Lung (tissue), 13 donors: Measurements from ENCODE around the gene CRIP3. TPM values are rescaled to one million over a fixed set of nuclear protein-coding genes. Genes with fewer than 3 reads are reported as not detected.

ENCODE experiments used
- ATAC-seq: fragments of 200-7000 bp; cut with Tn5 transposase; one replicate; pipeline ENCODE4 v1.9.1; 2020; ENCODE audit warnings: moderate number of reproducible peaks; ENCODE audit not compliant: insufficient read depth, low FRiP score
- DNase-seq, 3 donors: peaks; one replicate each; pipeline ENCODE4 v3.0.0-alpha.2; 2013 to 2017
- H3K27ac ChIP-seq, 2 donors: one replicate each; pipeline ENCODE4 v1.5.1; 2013; ENCODE audit warnings: mild to moderate bottlenecking in 2 of 2, moderate library complexity in 2 of 2, control low read depth in 1 of 2, inconsistent platforms in 1 of 2, low read depth in 1 of 2, low read length in 1 of 2
- H3K27me3 ChIP-seq, 3 donors: one replicate each; pipeline ENCODE4 v1.5.1; 2013; ENCODE audit warnings: low read length in 2 of 3; ENCODE audit not compliant: control insufficient read depth in 3 of 3, insufficient read depth in 3 of 3
- H3K36me3 ChIP-seq, 4 donors: one replicate each; pipeline ENCODE4 v1.5.1; 2013; ENCODE audit warnings: low read length in 4 of 4, mild to moderate bottlenecking in 1 of 4, moderate library complexity in 1 of 4; ENCODE audit not compliant: control insufficient read depth in 4 of 4, insufficient read depth in 4 of 4
- H3K4me1 ChIP-seq, 5 donors: one replicate each; pipeline ENCODE4 v1.5.1; 2013; ENCODE audit warnings: low read length in 5 of 5, mild to moderate bottlenecking in 2 of 5, moderate library complexity in 1 of 5; ENCODE audit not compliant: control insufficient read depth in 5 of 5, insufficient read depth in 5 of 5
- H3K4me3 ChIP-seq: one replicate; pipeline ENCODE4 v1.5.1; 2013; ENCODE audit warnings: mild to moderate bottlenecking, control low read depth, moderate library complexity
- H3K9ac ChIP-seq, 2 donors: one replicate each; pipeline ENCODE4 v1.5.1; 2013; ENCODE audit warnings: low read length in 2 of 2, control low read depth in 1 of 2; ENCODE audit not compliant: insufficient read depth in 1 of 2
- H3K9me3 ChIP-seq, 4 donors: one replicate each; pipeline ENCODE4 v1.5.1; 2013; ENCODE audit warnings: low read length in 3 of 4, mild to moderate bottlenecking in 1 of 4, moderate library complexity in 1 of 4; ENCODE audit not compliant: control insufficient read depth in 4 of 4, insufficient read depth in 3 of 4
- WGBS, 2 donors: extraction: QIAGEN DNeasy Blood & Tissue Kit; methylation state at CpG; one replicate each; pipeline ENCODE4 v1.1.7; 2013; 5-methylcytosine and 5-hydroxymethylcytosine counted together
- polyA plus RNA-seq, 2 donors: library from polyadenylated mRNA; stranded (reverse); fragments of 200-250 nt; gene quantifications; one replicate each; pipeline ENCODE4 v1.2.1, GENCODE V29; 2013
- small RNA-seq: library from RNA; depleted of rRNA; stranded (forward); fragments of <200 nt; gene quantifications from one replicate; pipeline ENCODE3, GENCODE V24; 2014; ENCODE audit warnings: low replicate concordance
- total RNA-seq, 2 donors: library from RNA; depleted of rRNA in 1 of 2; stranded (reverse); fragments of >200 nt in 1 of 2; gene quantifications; one replicate each; pipeline ENCODE4 v1.2.1, GENCODE V29; 2014 to 2021
- TF ChIP-seq, protein P1 (sequence below): IDR thresholded peaks from 2 replicates; pipeline ENCODE4 v1.5.1; 2012; ENCODE audit warnings: mild to moderate bottlenecking; ENCODE audit errors: control extremely low read depth, extremely low read depth
- donor health status: control.
- donor health status: control.
- donor health status: Bipolar disorder and iron deficiency.
- donor health status: healthy.
- donor health status: DM: yes; HTN: yes; CAD: no.

The CRIP3 gene
- total and polyA plus RNA-seq, 4 donors: 0.39 to 1.3 (median 0.76) TPM

DNA sequence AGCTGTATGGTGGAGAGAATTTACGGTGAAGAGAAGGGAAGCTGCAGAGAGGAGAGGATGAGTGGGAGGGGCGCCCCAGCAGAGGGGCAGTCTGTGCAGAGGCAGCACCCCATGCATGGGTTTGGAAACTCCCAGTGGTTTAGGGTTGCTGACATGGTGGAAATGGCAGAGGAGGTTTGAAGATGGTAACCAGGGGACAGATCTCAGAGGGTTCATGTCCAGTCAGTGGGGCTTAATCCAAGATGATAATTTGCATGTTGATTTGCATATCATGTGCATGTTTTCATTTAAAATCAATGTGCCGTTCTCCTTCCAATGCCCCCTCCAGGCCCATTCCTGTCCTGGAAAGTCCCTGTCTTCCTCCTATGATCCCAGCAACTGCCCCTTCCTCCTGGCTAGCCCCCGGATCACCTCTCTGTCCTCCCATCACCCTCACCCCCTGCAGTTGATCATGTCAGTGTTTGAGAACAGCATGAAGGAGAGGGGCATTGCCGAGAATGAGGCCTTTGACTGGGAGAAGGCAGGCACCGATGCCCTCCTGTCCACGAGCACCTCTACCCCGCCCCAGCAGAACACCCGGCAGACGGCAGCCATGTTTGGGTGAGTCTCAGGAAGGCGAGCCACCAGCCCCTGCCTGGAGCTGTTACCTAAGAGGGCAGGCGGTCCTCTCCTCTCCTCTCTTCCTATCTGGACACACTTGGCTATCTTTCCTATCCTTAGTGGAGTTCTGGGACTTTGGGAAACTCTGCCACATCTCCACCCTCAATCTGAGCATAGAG is 51.1 kb downstream of the CRIP3 start:
- H3K27me3 ChIP-seq: no peaks in the 10 kb centered on the region
- 84 to 88% methylated on average over 12 of the region's 12 CpGs for WGBS, 2 donors

GRCh38 chr6:43256670-43257366 is 51.8 kb downstream of the CRIP3 start:
- ATAC-seq: no peak
- DNase-seq: no peak
- H3K36me3 ChIP-seq: no peaks in the 10 kb centered on the region
- H3K27me3 ChIP-seq: peaks cover 0 to 2% (median 0%) of the 10 kb centered on the region in 3 donors
- peaks cover 0 to 4% (median 0%) of the 10 kb centered on the region in 5 donors for H3K4me1 ChIP-seq
- no peak overlapping the region for H3K27ac ChIP-seq
- no peaks in the 10 kb centered on the region for H3K9me3 ChIP-seq
- no peak overlapping the region for H3K4me3 ChIP-seq
- WGBS, 2 donors: 89 to 96% methylated on average over 9 of the region's 9 CpGs
- no peak overlapping the region for H3K9ac ChIP-seq
- TF ChIP-seq, protein P1, sequence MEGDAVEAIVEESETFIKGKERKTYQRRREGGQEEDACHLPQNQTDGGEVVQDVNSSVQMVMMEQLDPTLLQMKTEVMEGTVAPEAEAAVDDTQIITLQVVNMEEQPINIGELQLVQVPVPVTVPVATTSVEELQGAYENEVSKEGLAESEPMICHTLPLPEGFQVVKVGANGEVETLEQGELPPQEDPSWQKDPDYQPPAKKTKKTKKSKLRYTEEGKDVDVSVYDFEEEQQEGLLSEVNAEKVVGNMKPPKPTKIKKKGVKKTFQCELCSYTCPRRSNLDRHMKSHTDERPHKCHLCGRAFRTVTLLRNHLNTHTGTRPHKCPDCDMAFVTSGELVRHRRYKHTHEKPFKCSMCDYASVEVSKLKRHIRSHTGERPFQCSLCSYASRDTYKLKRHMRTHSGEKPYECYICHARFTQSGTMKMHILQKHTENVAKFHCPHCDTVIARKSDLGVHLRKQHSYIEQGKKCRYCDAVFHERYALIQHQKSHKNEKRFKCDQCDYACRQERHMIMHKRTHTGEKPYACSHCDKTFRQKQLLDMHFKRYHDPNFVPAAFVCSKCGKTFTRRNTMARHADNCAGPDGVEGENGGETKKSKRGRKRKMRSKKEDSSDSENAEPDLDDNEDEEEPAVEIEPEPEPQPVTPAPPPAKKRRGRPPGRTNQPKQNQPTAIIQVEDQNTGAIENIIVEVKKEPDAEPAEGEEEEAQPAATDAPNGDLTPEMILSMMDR: no peak

More for the DNA sequence above, 51.1 kb downstream of the CRIP3 start:
- H3K4me3 ChIP-seq: no peak overlapping the region
- ATAC-seq (no peak), DNase-seq (no peak)
- H3K9me3 ChIP-seq: no peaks in the 10 kb centered on the region
- H3K27ac ChIP-seq: no peak overlapping the region
- peaks cover 0 to 4% (median 0%) of the 10 kb centered on the region in 5 donors for H3K4me1 ChIP-seq
- no peaks in the 10 kb centered on the region for H3K36me3 ChIP-seq
- TF ChIP-seq, protein P1: no peak
- H3K9ac ChIP-seq: no peak overlapping the region

Small RNA genes lying within 50 kb of the gene (small RNA-seq; reads per million reads assigned to genes)
- gene RPL12P47: not detected

Other genes with a start within 250 kb of the CRIP3 start
- gene MRPL2, start 249.4 kb downstream of the CRIP3 start, total RNA-seq: 10 to 100 TPM; 11.5 to 44.5 TPM
- gene MRPL2, start 249.4 kb downstream of the CRIP3 start, polyA plus RNA-seq: 10 to 100 TPM; 47.8 to 84.0 TPM
- 10 to 100 TPM; 29.8 to 36.0 TPM for gene KLC4, start 249.2 kb downstream of the CRIP3 start, total RNA-seq
- 10 to 100 TPM; 16.1 to 23.1 TPM for gene KLC4, start 249.2 kb downstream of the CRIP3 start, polyA plus RNA-seq
- gene PTK7, start 232.5 kb downstream of the CRIP3 start, total RNA-seq: 100 to 1,000 TPM in 1 of 2 donors, 10 to 100 TPM in 1; 90.8 to 173 TPM
- gene PTK7, start 232.5 kb downstream of the CRIP3 start, polyA plus RNA-seq: 10 to 100 TPM; 37.4 to 77.6 TPM
- 10 to 100 TPM; 12.7 to 42.0 TPM for gene SRF, start 137.6 kb downstream of the CRIP3 start, total RNA-seq
- 10 to 100 TPM; 17.9 to 40.2 TPM for gene SRF, start 137.6 kb downstream of the CRIP3 start, polyA plus RNA-seq
- 10 to 100 TPM; 29.6 to 45.6 TPM for gene CUL9, start 126.6 kb downstream of the CRIP3 start, total RNA-seq
- 10 to 100 TPM; 19.7 to 41.4 TPM for gene CUL9, start 126.6 kb downstream of the CRIP3 start, polyA plus RNA-seq
- 10 to 100 TPM; 32.0 to 67.4 TPM for gene DNPH1, start 79.3 kb downstream of the CRIP3 start, total RNA-seq
- gene DNPH1, start 79.3 kb downstream of the CRIP3 start, polyA plus RNA-seq: 100 to 1,000 TPM; 102 to 135 TPM
- under 1 TPM; 0.18 to 0.31 TPM for gene TTBK1, start 65.3 kb downstream of the CRIP3 start, total RNA-seq
- gene TTBK1, start 65.3 kb downstream of the CRIP3 start, polyA plus RNA-seq: under 1 TPM; 0.05 to 0.06 TPM
- gene SLC22A7, start 10.6 kb downstream of the CRIP3 start, total RNA-seq: not detected
- gene SLC22A7, start 10.6 kb downstream of the CRIP3 start, polyA plus RNA-seq: not detected
- 10 to 100 TPM; 12.5 to 20.5 TPM for gene ZNF318, start 60.8 kb upstream of the CRIP3 start, total RNA-seq
- 1 to 10 TPM; 4.1 to 5.1 TPM for gene ZNF318, start 60.8 kb upstream of the CRIP3 start, polyA plus RNA-seq
- gene ABCC10, start 118.7 kb upstream of the CRIP3 start, total RNA-seq: 10 to 100 TPM; 18.7 to 43.3 TPM
- gene ABCC10, start 118.7 kb upstream of the CRIP3 start, polyA plus RNA-seq: 10 to 100 TPM; 15.7 to 33.6 TPM
- 1 to 10 TPM; 1.4 to 2.6 TPM for gene DLK2, start 146.7 kb upstream of the CRIP3 start, total RNA-seq
- gene DLK2, start 146.7 kb upstream of the CRIP3 start, polyA plus RNA-seq: 1 to 10 TPM; 1.1 TPM
- gene TJAP1, start 168.7 kb upstream of the CRIP3 start, total RNA-seq: 10 to 100 TPM; 24.1 to 29.5 TPM
- 10 to 100 TPM; 21.7 to 22.6 TPM for gene TJAP1, start 168.7 kb upstream of the CRIP3 start, polyA plus RNA-seq
- gene LRRC73, start 201.5 kb upstream of the CRIP3 start, total RNA-seq: 1 to 10 TPM; 2.0 to 4.8 TPM
- 1 to 10 TPM in 1 of 2 donors, under 1 TPM in 1; 0.87 to 1.8 TPM for gene LRRC73, start 201.5 kb upstream of the CRIP3 start, polyA plus RNA-seq
- 100 to 1,000 TPM in 1 of 2 donors, 10 to 100 TPM in 1; 86.9 to 105 TPM for gene YIPF3, start 208.1 kb upstream of the CRIP3 start, total RNA-seq
- 100 to 1,000 TPM in 1 of 2 donors, 10 to 100 TPM in 1; 81.3 to 119 TPM for gene YIPF3, start 208.1 kb upstream of the CRIP3 start, polyA plus RNA-seq
- gene POLR1C, start 208.3 kb upstream of the CRIP3 start, total RNA-seq: 10 to 100 TPM; 29.0 to 43.7 TPM
- gene POLR1C, start 208.3 kb upstream of the CRIP3 start, polyA plus RNA-seq: 10 to 100 TPM; 37.4 to 50.7 TPM